Trophoblast cell (in vitro differentiated cells and primary cell): ENCODE measurements around the gene IGFN1.

Source experiments
- DNase-seq, 2 donors: peaks; one replicate each; pipeline ENCODE4 v3.0.0-alpha.2; 2016
- H2AFZ ChIP-seq: 2 replicates; pipeline ENCODE4 v1.6.1; 2013; ENCODE audit warnings: low read length, moderate library complexity, mild to moderate bottlenecking; ENCODE audit not compliant: insufficient read depth, poor library complexity
- H2AK5ac ChIP-seq: 2 replicates; pipeline ENCODE4 v1.6.1; 2013; ENCODE audit warnings: mild to moderate bottlenecking, low read length
- H2BK120ac ChIP-seq: 2 replicates; pipeline ENCODE4 v1.6.1; 2013; ENCODE audit warnings: low read length, mild to moderate bottlenecking, moderate library complexity; ENCODE audit not compliant: insufficient read depth, poor library complexity
- H2BK12ac ChIP-seq: 2 replicates; pipeline ENCODE4 v1.6.1; 2013; ENCODE audit warnings: mild to moderate bottlenecking, low read length, moderate library complexity
- H2BK5ac ChIP-seq: 2 replicates; pipeline ENCODE4 v1.6.1; 2013; ENCODE audit warnings: low read length, low read depth, moderate library complexity, mild to moderate bottlenecking; ENCODE audit not compliant: poor library complexity
- H3K14ac ChIP-seq: 2 replicates; pipeline ENCODE4 v1.6.1; 2013; ENCODE audit warnings: mild to moderate bottlenecking, low read length
- H3K18ac ChIP-seq: 2 replicates; pipeline ENCODE4 v1.6.1; 2013; ENCODE audit warnings: mild to moderate bottlenecking, low read length
- H3K23ac ChIP-seq: 2 replicates; pipeline ENCODE4 v1.6.1; 2013; ENCODE audit warnings: low read length
- H3K27ac ChIP-seq: 2 replicates; pipeline ENCODE4 v1.5.1; 2013; ENCODE audit warnings: low read depth, mild to moderate bottlenecking, inconsistent platforms, low read length, moderate library complexity
- H3K27me3 ChIP-seq: 2 replicates; pipeline ENCODE4 v1.6.1; 2013; ENCODE audit warnings: inconsistent platforms, mild to moderate bottlenecking, low read length, moderate library complexity; ENCODE audit not compliant: insufficient read depth
- H3K36me3 ChIP-seq, 2 experiments: 1 replicate in 1 of 2; 2 replicates in 1 of 2; pipeline ENCODE4 v1.6.1; 2013; ENCODE audit warnings: low read length in 2 of 2, mild to moderate bottlenecking in 2 of 2, moderate library complexity in 1 of 2; ENCODE audit not compliant: insufficient read depth in 2 of 2, control insufficient read depth in 1 of 2
- H3K4ac ChIP-seq: 2 replicates; pipeline ENCODE4 v1.6.1; 2013; ENCODE audit warnings: low read depth, mild to moderate bottlenecking, low read length, moderate library complexity
- H3K4me1 ChIP-seq, 2 experiments: 1 replicate in 1 of 2; 2 replicates in 1 of 2; pipeline ENCODE4 v1.6.1; 2013; ENCODE audit warnings: low read length in 2 of 2, mild to moderate bottlenecking in 2 of 2, moderate library complexity in 1 of 2; ENCODE audit not compliant: insufficient read depth in 2 of 2, control insufficient read depth in 1 of 2
- H3K4me2 ChIP-seq: 2 replicates; pipeline ENCODE4 v1.6.1; 2013; ENCODE audit warnings: inconsistent platforms, mild to moderate bottlenecking, low read length, moderate library complexity
- H3K4me3 ChIP-seq: 2 replicates; pipeline ENCODE4 v1.5.1; 2013; ENCODE audit warnings: mild to moderate bottlenecking, low read depth, low read length, inconsistent platforms
- H3K79me1 ChIP-seq: one replicate; pipeline ENCODE4 v1.6.1; 2013; ENCODE audit warnings: low read length
- H3K79me2 ChIP-seq: 2 replicates; pipeline ENCODE4 v1.6.1; 2013; ENCODE audit warnings: low read length, mild to moderate bottlenecking; ENCODE audit not compliant: control insufficient read depth, insufficient read depth, poor library complexity
- H3K9ac ChIP-seq: 2 replicates; pipeline ENCODE4 v1.6.1; 2013; ENCODE audit warnings: mild to moderate bottlenecking, low read length
- H3K9me3 ChIP-seq: 2 replicates; pipeline ENCODE4 v1.6.1; 2013; ENCODE audit warnings: low read depth, mild to moderate bottlenecking, control low read depth, inconsistent platforms, low read length; ENCODE audit not compliant: insufficient read depth
- H4K12ac ChIP-seq: 2 replicates; pipeline ENCODE4 v1.6.1; 2013; ENCODE audit warnings: low read depth, mild to moderate bottlenecking, low read length, moderate library complexity
- H4K8ac ChIP-seq: 2 replicates; pipeline ENCODE4 v1.6.1; 2013; ENCODE audit warnings: low read depth, mild to moderate bottlenecking, low read length, moderate library complexity
- H4K91ac ChIP-seq: one replicate; pipeline ENCODE4 v1.6.1; 2013; ENCODE audit warnings: low read depth, mild to moderate bottlenecking, low read length, moderate library complexity
- whole genome bisulfite sequencing: extraction: QIAGEN DNeasy Blood & Tissue Kit; methylation state at CpG from one replicate; pipeline ENCODE4 v1.1.7; 2013; ENCODE audit warnings: missing lambda C conversion rate; ENCODE audit not compliant: insufficient read length, insufficient coverage; ENCODE audit errors: extremely low coverage; 5-methylcytosine and 5-hydroxymethylcytosine counted together

The IGFN1 gene

GRCh38 chr1:201250326-201251011 is 59.8 kb downstream of the IGFN1 start:
- Histone ChIP-seq H3K4me1 (peaks cover 2 to 4% of the 10 kb centered on the region in 2 experiments), H2BK5ac (no peak overlapping the region), H3K9me3 (no peaks in the 10 kb centered on the region), H2BK120ac (no peak overlapping the region), H3K14ac (no peak overlapping the region), H4K12ac (no peak overlapping the region), H2BK12ac (no peak overlapping the region), H3K79me2 (no peaks in the 10 kb centered on the region), H3K27ac (no peak overlapping the region), H3K4ac (no peak overlapping the region), H2AK5ac (no peak overlapping the region), H3K27me3 (no peaks in the 10 kb centered on the region), H2AFZ (no peak overlapping the region), H3K23ac (no peak overlapping the region), H3K4me2 (no peak overlapping the region), H3K79me1 (no peaks in the 10 kb centered on the region), H3K9ac (no peak overlapping the region), H4K8ac (no peak overlapping the region), H3K18ac (no peak overlapping the region), H3K36me3 (no peaks in the 10 kb centered on the region), H3K4me3 (no peak overlapping the region), H4K91ac (no peak overlapping the region)
- WGBS = no CpG with 5 or more reads among the region's 10 CpGs
- no peak for DNase-seq

GRCh38 chr1:201251411-201251810 is 60.8 kb downstream of the IGFN1 start:
- H4K8ac ChIP-seq = no peak overlapping the region
- peaks cover 2% of the 10 kb centered on the region for H3K9me3 ChIP-seq
- no peak overlapping the region for H3K9ac ChIP-seq
- H3K23ac ChIP-seq = no peak overlapping the region
- peaks cover 2 to 4% of the 10 kb centered on the region in 2 experiments for H3K4me1 ChIP-seq
- no peaks in the 10 kb centered on the region for H3K79me1 ChIP-seq
- H3K27me3 ChIP-seq = no peaks in the 10 kb centered on the region
- no peak overlapping the region for H4K91ac ChIP-seq
- H3K14ac ChIP-seq = no peak overlapping the region
- H2BK12ac ChIP-seq = no peak overlapping the region
- H2BK120ac ChIP-seq = no peak overlapping the region
- no peak overlapping the region for H3K4ac ChIP-seq
- H2BK5ac ChIP-seq = no peak overlapping the region
- DNase-seq = no peak
- no peak overlapping the region for H3K4me2 ChIP-seq
- H2AFZ ChIP-seq = no peak overlapping the region
- no peak overlapping the region for H3K18ac ChIP-seq
- H3K36me3 ChIP-seq = no peaks in the 10 kb centered on the region
- H4K12ac ChIP-seq = no peak overlapping the region
- no peak overlapping the region for H2AK5ac ChIP-seq
- no CpG with 5 or more reads among the region's 2 CpGs for WGBS
- no peak overlapping the region for H3K27ac ChIP-seq
- no peaks in the 10 kb centered on the region for H3K79me2 ChIP-seq
- no peak overlapping the region for H3K4me3 ChIP-seq

DNA sequence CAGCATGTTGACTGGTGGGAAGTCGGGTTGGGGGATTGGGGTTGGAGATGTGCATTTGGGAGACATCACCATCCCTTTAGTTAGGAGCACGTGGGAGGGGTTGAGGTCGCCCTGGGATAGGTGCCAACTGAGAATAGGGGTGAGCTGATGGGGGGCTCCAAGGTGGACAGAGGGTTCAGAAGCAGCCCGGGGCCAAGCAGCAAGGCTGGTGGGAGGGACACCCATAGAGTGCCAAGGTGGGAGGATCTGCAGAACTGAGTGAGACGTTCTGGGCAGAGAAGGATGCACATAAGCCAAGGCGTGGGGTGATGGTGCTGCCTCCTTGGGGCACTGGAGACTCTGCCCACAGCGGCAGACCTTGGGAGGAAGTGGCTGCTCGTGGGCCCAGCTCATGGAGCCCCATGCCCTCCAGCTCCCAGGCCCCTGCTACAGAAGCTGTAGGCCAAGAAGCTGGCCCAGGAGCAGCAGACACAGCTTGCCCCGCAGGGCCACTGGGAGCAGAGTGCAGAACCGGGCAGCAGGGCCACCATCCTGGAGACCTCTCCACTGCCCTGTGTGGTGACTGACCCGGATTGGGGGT is 61.3 kb downstream of the IGFN1 start:
- no peak overlapping the region for H4K8ac ChIP-seq
- H2AK5ac ChIP-seq = no peak overlapping the region
- peaks cover 2% of the 10 kb centered on the region for H3K9me3 ChIP-seq
- no peak overlapping the region for H2BK5ac ChIP-seq
- H3K79me2 ChIP-seq = no peaks in the 10 kb centered on the region
- no peak overlapping the region for H4K91ac ChIP-seq
- H3K4me2 ChIP-seq = no peak overlapping the region
- no peaks in the 10 kb centered on the region for H3K79me1 ChIP-seq
- H3K23ac ChIP-seq = no peak overlapping the region
- WGBS = no CpG with 5 or more reads among the region's 11 CpGs
- DNase-seq = no peak
- H3K18ac ChIP-seq = no peak overlapping the region
- no peak overlapping the region for H2BK120ac ChIP-seq
- no peak overlapping the region for H2BK12ac ChIP-seq
- no peak overlapping the region for H3K4ac ChIP-seq
- H2AFZ ChIP-seq = no peak overlapping the region
- H3K4me3 ChIP-seq = no peak overlapping the region
- no peak overlapping the region for H4K12ac ChIP-seq
- no peak overlapping the region for H3K14ac ChIP-seq
- H3K4me1 ChIP-seq = peaks cover 2 to 4% of the 10 kb centered on the region in 2 experiments
- no peaks in the 10 kb centered on the region for H3K36me3 ChIP-seq
- no peak overlapping the region for H3K27ac ChIP-seq
- no peak overlapping the region for H3K9ac ChIP-seq
- no peaks in the 10 kb centered on the region for H3K27me3 ChIP-seq

DNA sequence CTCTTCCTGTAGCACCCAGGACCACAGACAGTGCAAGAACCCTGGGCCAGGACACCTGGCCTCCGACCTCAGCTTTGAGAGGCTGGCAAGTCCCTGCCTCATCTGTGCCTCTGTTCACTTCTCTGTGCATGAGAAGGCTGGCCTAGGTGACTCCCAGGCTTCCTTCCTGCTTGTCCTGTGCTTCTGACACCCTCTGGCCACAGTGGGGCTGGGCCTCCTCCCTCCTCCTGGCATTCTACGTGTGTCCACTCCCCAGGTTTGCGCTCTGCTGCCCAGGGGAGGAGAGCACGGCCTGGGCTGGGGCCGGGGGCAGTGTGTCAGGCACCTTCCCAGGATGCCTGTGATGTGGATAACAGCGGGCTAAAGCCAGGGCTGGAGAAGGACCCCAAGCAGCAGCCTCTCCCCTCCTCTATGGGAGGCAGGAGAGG is 62.3 kb downstream of the IGFN1 start:
- H3K4me2 ChIP-seq = no peak overlapping the region
- no peaks in the 10 kb centered on the region for H3K36me3 ChIP-seq
- H3K4me1 ChIP-seq = peaks cover 2 to 4% of the 10 kb centered on the region in 2 experiments
- WGBS = no CpG with 5 or more reads among the region's 6 CpGs
- DNase-seq = no peak
- no peak overlapping the region for H4K8ac ChIP-seq
- H3K79me2 ChIP-seq = no peaks in the 10 kb centered on the region
- no peak overlapping the region for H2AK5ac ChIP-seq
- H3K27me3 ChIP-seq = no peaks in the 10 kb centered on the region
- H4K12ac ChIP-seq = no peak overlapping the region
- H3K14ac ChIP-seq = no peak overlapping the region
- no peak overlapping the region for H3K9ac ChIP-seq
- H3K23ac ChIP-seq = no peak overlapping the region
- no peak overlapping the region for H3K27ac ChIP-seq
- no peak overlapping the region for H2AFZ ChIP-seq
- H2BK12ac ChIP-seq = no peak overlapping the region
- H2BK120ac ChIP-seq = no peak overlapping the region
- H3K4ac ChIP-seq = no peak overlapping the region
- no peak overlapping the region for H4K91ac ChIP-seq
- H3K18ac ChIP-seq = no peak overlapping the region
- H3K9me3 ChIP-seq = peaks cover 5% of the 10 kb centered on the region
- no peaks in the 10 kb centered on the region for H3K79me1 ChIP-seq
- no peak overlapping the region for H2BK5ac ChIP-seq
- no peak overlapping the region for H3K4me3 ChIP-seq
